Small intestine (tissue), 7 donors: ENCODE data around the gene ZHX3. TPM values are rescaled to one million over a fixed set of nuclear protein-coding genes. Genes with fewer than 3 reads are reported as not detected.
"Not testable (repeated sequence)": the region's sequence is repeated elsewhere in the genome, so short reads cannot be mapped to it uniquely, and the experiment has no call there.

Experiments used
- DNase-seq, 2 donors: peaks; one replicate each; pipeline versions ENCODE4 v3.0.0 to v3.0.0-alpha.2; 2013
- FAIRE-seq: peaks from 2 replicates; lab custom pipeline; 2012; peaks lifted over from hg19 to GRCh38; lab: Jason Lieb, UNC
- H3K27ac ChIP-seq, 3 donors: one replicate each; pipeline ENCODE4 v1.5.1; 2013; ENCODE audit warnings: low read length in 2 of 3, mild to moderate bottlenecking in 2 of 3, control low read depth in 1 of 3, inconsistent platforms in 1 of 3, low read depth in 1 of 3, moderate library complexity in 1 of 3
- H3K27me3 ChIP-seq, 3 donors: one replicate each; pipeline ENCODE4 v1.6.1; 2013; ENCODE audit warnings: low read length in 3 of 3, inconsistent platforms in 1 of 3; ENCODE audit not compliant: control insufficient read depth in 3 of 3, insufficient read depth in 3 of 3
- H3K36me3 ChIP-seq, 3 donors: one replicate each; pipeline ENCODE4 v1.6.1; 2013; ENCODE audit warnings: low read length in 3 of 3, inconsistent platforms in 1 of 3, low read depth in 1 of 3, mild to moderate bottlenecking in 1 of 3, moderate library complexity in 1 of 3; ENCODE audit not compliant: control insufficient read depth in 3 of 3, insufficient read depth in 2 of 3
- H3K4me1 ChIP-seq, 3 donors: one replicate each; pipeline ENCODE4 v1.6.1; 2013; ENCODE audit warnings: low read length in 2 of 3, inconsistent platforms in 1 of 3, low read depth in 1 of 3, mild to moderate bottlenecking in 1 of 3, moderate library complexity in 1 of 3; ENCODE audit not compliant: control insufficient read depth in 3 of 3, insufficient read depth in 2 of 3
- H3K4me3 ChIP-seq, 3 donors: one replicate each; pipeline ENCODE4 v1.5.1; 2013; ENCODE audit warnings: low read length in 3 of 3, control low read depth in 1 of 3, inconsistent platforms in 1 of 3, low read depth in 1 of 3, mild to moderate bottlenecking in 1 of 3, moderate library complexity in 1 of 3
- H3K9me3 ChIP-seq, 2 donors: one replicate each; pipeline ENCODE4 v1.6.1; 2013; ENCODE audit warnings: low read depth in 1 of 2, low read length in 1 of 2; ENCODE audit not compliant: control insufficient read depth in 2 of 2, insufficient read depth in 1 of 2
- WGBS, 3 donors: extraction: QIAGEN DNeasy Blood & Tissue Kit; methylation state at CpG; one replicate each; pipeline ENCODE4 v1.1.7; 2013; 5-methylcytosine and 5-hydroxymethylcytosine counted together
- polyA plus RNA-seq, 4 donors: library from polyadenylated mRNA; stranded (reverse) in 3 of 4; unstranded in 1 of 4; fragments of 200-250 nt in 3 of 4; fragments of 120-200 nt in 1 of 4; gene quantifications; one replicate each; pipeline versions ENCODE4 v1.2.1 to v1.2.3, GENCODE V29; 2013
- donor health status: healthy with polysubstance abuse.
- donor health status: control.
- donor health status: control.
- donor health status: Bipolar disorder and iron deficiency.
- donor health status: healthy.

Gene ZHX3
- polyA plus RNA-seq, 4 donors: 6.0 to 18.3 (median 10.2) TPM

- 0 to 1% (median 0%) methylated on average over 81 to 121 of the region's 121 CpGs for WGBS, 3 donors
Observed at GRCh38 chr20:41136680-41137613, 180.6 kb downstream of the ZHX3 start, which contains the start of gene PLCG1. PLCG1 (plus strand) TSS chr20:41137543; CDS start chr20:41137642, 99 bp downstream.

DNA sequence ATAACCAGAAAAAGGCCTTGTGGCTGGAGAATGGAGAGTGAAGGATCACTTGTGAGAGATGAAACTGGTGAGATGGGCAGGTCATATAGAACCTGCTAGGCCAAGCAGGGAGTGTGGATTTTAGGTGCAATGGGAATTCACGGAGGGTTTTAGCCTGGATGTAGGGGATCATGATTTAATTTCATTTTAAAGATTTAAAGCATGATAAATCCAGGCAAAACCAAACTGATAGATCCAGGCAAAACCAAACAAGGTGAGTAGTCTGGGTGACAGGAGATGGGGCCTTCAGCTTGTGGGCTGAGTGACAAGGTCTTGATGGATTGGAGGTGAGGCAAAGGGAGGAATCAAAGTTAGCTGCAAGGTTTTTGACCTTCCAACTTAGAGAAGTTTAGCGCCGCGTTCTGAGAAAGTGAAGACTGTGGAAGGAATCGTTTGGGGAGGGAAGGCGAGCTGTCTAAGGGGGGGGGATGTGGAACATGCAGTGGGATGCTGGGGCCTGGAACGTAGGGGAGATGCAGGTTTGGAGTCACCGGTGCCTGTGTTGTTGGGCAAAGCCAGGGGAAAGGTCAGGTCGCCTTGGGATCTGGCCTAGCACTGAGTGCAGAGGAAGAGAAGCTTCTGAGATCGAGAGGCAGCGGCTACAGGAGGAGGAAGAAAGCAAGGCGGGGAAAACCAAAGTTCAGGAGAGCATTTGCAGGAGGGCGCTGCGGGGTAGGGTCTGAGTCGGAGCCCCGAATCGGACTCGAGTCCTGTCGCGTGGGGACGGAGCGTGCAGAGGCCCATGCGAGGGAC lies 181.4 kb downstream of the ZHX3 start:
- Histone ChIP-seq H3K4me3 (peak overlapping the region in 2 of 3 donors; percentile 48 to 87), H3K27ac (peak overlapping the region in 2 of 3 donors; percentile 87 to 96), H3K9me3 (no peaks in the 10 kb centered on the region), H3K4me1 (peaks cover 9 to 26% (median 10%) of the 10 kb centered on the region in 3 donors), H3K36me3 (peaks cover 0 to 10% (median 0%) of the 10 kb centered on the region in 3 donors), H3K27me3 (no peaks in the 10 kb centered on the region)
- FAIRE-seq (no peak), DNase-seq (peak in 1 of 2 donors; percentile 42)
- 29 to 36% (median 33%) methylated on average over 23 of the region's 23 CpGs for WGBS, 3 donors

More at GRCh38 chr20:41136680-41137613, 180.6 kb downstream of the ZHX3 start, which contains the start of gene PLCG1:
- Histone ChIP-seq H3K27ac (peak within 1 kb of the TSS; percentile 93 to 96 (median 94)), H3K4me1 (peaks cover 13 to 34% (median 13%) of the 10 kb centered on the region in 3 donors), H3K27me3 (no peaks in the 10 kb centered on the region), H3K4me3 (peak within 1 kb of the TSS; percentile 81 to 87 (median 82)), H3K9me3 (no peaks in the 10 kb centered on the region), H3K36me3 (peaks cover 0 to 11% (median 0%) of the 10 kb centered on the region in 3 donors)
- DNase-seq: peak; percentile 87 to 95
- no peak for FAIRE-seq

- Histone ChIP-seq H3K4me3 (no peak overlapping the region), H3K36me3 (peaks cover 0 to 10% (median 0%) of the 10 kb centered on the region in 3 donors), H3K27ac (no peak overlapping the region), H3K9me3 (no peaks in the 10 kb centered on the region), H3K4me1 (peaks cover 4 to 18% (median 5%) of the 10 kb centered on the region in 3 donors), H3K27me3 (no peaks in the 10 kb centered on the region)
- WGBS, 3 donors: 45 to 52% (median 48%) methylated on average over 13 of the region's 13 CpGs
- FAIRE-seq (no peak), DNase-seq (peak; percentile 63 to 78)
Observed at GRCh38 chr20:41135187-41135887, 182.2 kb downstream of the ZHX3 start.

DNA sequence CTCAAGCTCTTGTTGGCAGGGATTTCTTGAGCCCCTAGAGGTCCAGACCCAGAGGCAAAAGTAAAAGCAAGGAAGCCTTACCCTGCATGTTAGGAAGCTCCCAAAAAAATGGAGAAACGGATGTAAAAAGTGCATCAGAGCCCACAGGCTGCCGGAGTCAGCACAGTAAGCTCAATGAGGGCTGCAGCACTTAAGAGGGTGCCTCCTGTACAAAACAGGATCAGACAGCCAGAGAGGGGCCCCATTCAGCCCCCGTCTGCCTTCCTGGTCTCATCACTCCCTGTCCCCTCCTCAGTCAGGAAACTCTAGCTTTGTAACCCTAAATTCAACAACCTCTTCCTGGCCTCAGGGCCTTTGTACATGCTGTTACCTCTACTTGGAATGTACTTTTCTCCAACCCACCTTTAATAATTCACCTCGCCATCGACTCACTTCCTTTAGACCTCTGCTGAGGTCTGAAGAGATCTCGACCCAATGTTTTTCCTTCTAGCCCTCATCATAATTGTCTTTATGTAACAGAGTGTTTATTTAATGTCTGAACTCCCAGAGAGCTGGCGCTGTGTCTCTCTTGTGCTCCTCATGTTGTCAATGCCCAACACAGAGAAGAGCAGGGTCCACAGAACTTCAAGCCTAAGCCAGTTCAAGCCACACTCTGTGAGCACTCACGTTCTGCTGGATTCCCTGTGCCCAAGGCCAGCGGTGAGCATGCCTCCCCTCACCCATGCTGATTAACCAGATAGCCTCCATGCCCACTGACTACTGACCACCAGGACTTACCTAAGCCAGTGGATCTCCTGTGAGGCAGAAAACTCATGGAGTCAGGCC lies 183.0 kb downstream of the ZHX3 start:
- H3K27ac ChIP-seq: no peak overlapping the region
- peaks cover 0 to 12% (median 0%) of the 10 kb centered on the region in 3 donors for H3K4me1 ChIP-seq
- 82 to 84% (median 83%) methylated on average over 9 of the region's 9 CpGs for WGBS, 3 donors
- peaks cover 0 to 5% (median 0%) of the 10 kb centered on the region in 3 donors for H3K36me3 ChIP-seq
- FAIRE-seq (no peak), DNase-seq (no peak)
- no peaks in the 10 kb centered on the region for H3K27me3 ChIP-seq
- H3K9me3 ChIP-seq: no peaks in the 10 kb centered on the region
- no peak overlapping the region for H3K4me3 ChIP-seq

DNA sequence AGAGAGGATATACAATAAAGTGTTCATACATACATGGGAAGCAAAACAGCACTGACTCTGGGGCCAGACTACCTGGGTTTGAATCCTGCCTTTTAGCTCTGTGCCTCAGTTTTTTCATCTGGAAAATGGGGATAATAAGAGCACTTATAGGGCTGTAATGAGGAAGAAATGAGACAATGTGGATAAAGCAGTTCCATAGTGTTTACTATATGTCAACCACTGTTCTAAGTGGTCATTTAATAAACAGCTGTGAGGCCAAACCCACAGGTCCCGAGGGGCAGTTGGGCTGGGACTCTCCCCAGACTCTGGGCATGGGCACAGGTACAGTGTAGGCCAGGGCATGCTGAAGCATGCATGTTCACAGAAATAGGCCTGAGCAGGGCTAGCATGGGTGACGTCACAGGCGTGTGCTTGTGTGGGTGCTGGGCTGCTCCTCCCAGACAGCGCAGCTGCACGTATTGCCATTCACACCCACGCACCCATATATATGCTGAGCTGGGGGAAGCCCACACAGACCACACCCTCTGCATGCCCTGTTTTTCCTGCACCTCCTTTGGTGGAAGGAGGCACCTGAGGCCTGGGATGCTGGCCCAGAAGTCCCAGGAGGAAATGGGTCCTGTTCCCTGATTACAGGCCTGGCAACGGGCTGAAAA lies 183.7 kb downstream of the ZHX3 start:
- no peaks in the 10 kb centered on the region for H3K27me3 ChIP-seq
- FAIRE-seq: no peak
- peaks cover 0 to 6% (median 0%) of the 10 kb centered on the region in 3 donors for H3K4me1 ChIP-seq
- no peak overlapping the region for H3K27ac ChIP-seq
- no peak for DNase-seq
- no peaks in the 10 kb centered on the region for H3K9me3 ChIP-seq
- peaks cover 0 to 2% (median 0%) of the 10 kb centered on the region in 3 donors for H3K36me3 ChIP-seq
- no peak overlapping the region for H3K4me3 ChIP-seq
- WGBS, 3 donors: 74 to 79% (median 78%) methylated on average over 7 of the region's 7 CpGs

DNA sequence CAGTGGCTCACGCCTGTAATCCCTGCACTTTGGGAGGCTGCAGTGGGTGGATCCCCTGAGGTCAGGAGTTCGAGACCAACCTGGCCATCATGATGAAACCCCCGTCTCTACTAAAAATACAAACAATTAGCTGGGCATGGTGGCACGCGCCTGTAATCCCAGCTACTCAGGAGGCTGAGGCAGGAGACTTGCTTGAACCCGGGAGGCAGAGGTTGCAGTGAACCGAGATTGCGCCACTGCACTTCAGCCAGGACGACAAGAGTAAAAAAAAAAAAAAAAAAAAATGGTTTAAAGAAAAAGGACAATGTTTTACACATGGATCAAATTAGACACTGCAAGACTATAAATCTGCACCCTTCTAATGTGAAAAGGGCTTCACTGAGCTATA lies 185.1 kb downstream of the ZHX3 start:
- H3K27me3 ChIP-seq, H3K4me3 ChIP-seq, H3K4me1 ChIP-seq, H3K27ac ChIP-seq, DNase-seq, H3K9me3 ChIP-seq, H3K36me3 ChIP-seq, FAIRE-seq: not testable (repeated sequence)
- 85 to 86% (median 86%) methylated on average over 9 of the region's 9 CpGs for WGBS, 3 donors
